Panc1 (cell line): ENCODE measurements around the gene IFITM1.

Experiments
- CTCF ChIP-seq: fragments of 450-650 bp; IDR thresholded peaks from 2 replicates; pipeline ENCODE4 v1.5.1; 2017; ENCODE audit warnings: mild to moderate bottlenecking
- POLR2AphosphoS5 ChIP-seq: IDR thresholded peaks from 2 replicates; pipeline ENCODE4 v1.6.1; 2012; ENCODE audit warnings: mild to moderate bottlenecking, low read depth, low read length, moderate library complexity
- SIN3A ChIP-seq: IDR thresholded peaks from 2 replicates; pipeline ENCODE4 v1.6.1; 2012; ENCODE audit warnings: low read depth, mild to moderate bottlenecking, low read length, moderate library complexity, borderline replicate concordance; ENCODE audit not compliant: insufficient read depth
- TF ChIP-seq, protein P1 (sequence below), 2 experiments: IDR thresholded peaks; 2 replicates each; pipeline ENCODE4 v1.6.1; 2011 to 2012; ENCODE audit warnings: low read depth in 2 of 2, control low read depth in 1 of 2, low read length in 1 of 2, mild to moderate bottlenecking in 1 of 2, moderate library complexity in 1 of 2; ENCODE audit not compliant: insufficient read depth in 1 of 2

GRCh38 chr11:324156-324555, 10.3 kb downstream of the IFITM1 start:
- TF ChIP-seq CTCF: no peak
- TF ChIP-seq, protein P1, sequence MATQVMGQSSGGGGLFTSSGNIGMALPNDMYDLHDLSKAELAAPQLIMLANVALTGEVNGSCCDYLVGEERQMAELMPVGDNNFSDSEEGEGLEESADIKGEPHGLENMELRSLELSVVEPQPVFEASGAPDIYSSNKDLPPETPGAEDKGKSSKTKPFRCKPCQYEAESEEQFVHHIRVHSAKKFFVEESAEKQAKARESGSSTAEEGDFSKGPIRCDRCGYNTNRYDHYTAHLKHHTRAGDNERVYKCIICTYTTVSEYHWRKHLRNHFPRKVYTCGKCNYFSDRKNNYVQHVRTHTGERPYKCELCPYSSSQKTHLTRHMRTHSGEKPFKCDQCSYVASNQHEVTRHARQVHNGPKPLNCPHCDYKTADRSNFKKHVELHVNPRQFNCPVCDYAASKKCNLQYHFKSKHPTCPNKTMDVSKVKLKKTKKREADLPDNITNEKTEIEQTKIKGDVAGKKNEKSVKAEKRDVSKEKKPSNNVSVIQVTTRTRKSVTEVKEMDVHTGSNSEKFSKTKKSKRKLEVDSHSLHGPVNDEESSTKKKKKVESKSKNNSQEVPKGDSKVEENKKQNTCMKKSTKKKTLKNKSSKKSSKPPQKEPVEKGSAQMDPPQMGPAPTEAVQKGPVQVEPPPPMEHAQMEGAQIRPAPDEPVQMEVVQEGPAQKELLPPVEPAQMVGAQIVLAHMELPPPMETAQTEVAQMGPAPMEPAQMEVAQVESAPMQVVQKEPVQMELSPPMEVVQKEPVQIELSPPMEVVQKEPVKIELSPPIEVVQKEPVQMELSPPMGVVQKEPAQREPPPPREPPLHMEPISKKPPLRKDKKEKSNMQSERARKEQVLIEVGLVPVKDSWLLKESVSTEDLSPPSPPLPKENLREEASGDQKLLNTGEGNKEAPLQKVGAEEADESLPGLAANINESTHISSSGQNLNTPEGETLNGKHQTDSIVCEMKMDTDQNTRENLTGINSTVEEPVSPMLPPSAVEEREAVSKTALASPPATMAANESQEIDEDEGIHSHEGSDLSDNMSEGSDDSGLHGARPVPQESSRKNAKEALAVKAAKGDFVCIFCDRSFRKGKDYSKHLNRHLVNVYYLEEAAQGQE (IDR thresholded peaks at IDR 0.05; ENCODE audit: insufficient read depth in 1 of 2, low read depth in 2 of 2, low read length in 1 of 2): no peak
- no peak for TF ChIP-seq POLR2AphosphoS5
- TF ChIP-seq SIN3A: no peak
